ENCODE measurements around the gene SLC35B4. TPM values are rescaled to one million over a fixed set of nuclear protein-coding genes. Genes with fewer than 3 reads are reported as not detected.
A peak's percentile ranks its signal among the peaks of the same experiment; 100 is the strongest.
"Not testable (repeated sequence)": the region's sequence is repeated elsewhere in the genome, so short reads cannot be mapped to it uniquely, and the experiment has no call there.

The SLC35B4 gene
- total RNA-seq, 1 donor from 2014 or later: 23.2 TPM

- Histone ChIP-seq H3K4me3 (ENCODE audit: insufficient read depth, low read depth, low read length) (no peak overlapping the region), H3K4me2 (ENCODE audit: low read length) (no peak overlapping the region), H3K9ac (ENCODE audit: low read length) (no peak overlapping the region), H3K36me3 (ENCODE audit: insufficient read depth, low read length) (peaks cover 36% of the 10 kb centered on the region), H3K79me2 (ENCODE audit: insufficient read depth, low read length) (no peaks in the 10 kb centered on the region), H3K4me1 (ENCODE audit: insufficient read depth, low read length) (no peaks in the 10 kb centered on the region), H3K27me3 (ENCODE audit: insufficient read depth, low read length) (no peaks in the 10 kb centered on the region), H3K27ac (ENCODE audit: low read depth, low read length) (no peak overlapping the region), H2AFZ (ENCODE audit: low read depth, low read length) (no peak overlapping the region), H3K9me3 (ENCODE audit: insufficient read depth, low read depth, low read length) (no peaks in the 10 kb centered on the region), H4K20me1 (ENCODE audit: insufficient read depth, low read length) (no peaks in the 10 kb centered on the region)
- Mint-ChIP-seq H3K27me3 (ENCODE audit: low read depth, unreplicated experiment) (no peaks in the 10 kb centered on the region), H3K36me3 (ENCODE audit: low read depth, unreplicated experiment) (peaks cover 18% of the 10 kb centered on the region), H3K9me3 (ENCODE audit: unreplicated experiment) (no peaks in the 10 kb centered on the region), H3K4me1 (ENCODE audit: low read depth, unreplicated experiment) (peaks cover 11% of the 10 kb centered on the region), H3K4me3 (ENCODE audit: unreplicated experiment) (no peak overlapping the region), H3K27ac (ENCODE audit: unreplicated experiment) (no peak overlapping the region)
- FAIRE-seq (no peak), DNase-seq (ENCODE audit: low read depth) (peak; percentile 16)
- TF ChIP-seq EZH2 (IDR thresholded peaks at IDR 0.05; ENCODE audit: insufficient read depth, low read length): no peak
- TF ChIP-seq CTCF (IDR thresholded peaks at IDR 0.05; ENCODE audit: insufficient read depth, low read depth, low read length): no peak
Measured at GRCh38 chr7:134298902-134299683, 17.6 kb downstream of the SLC35B4 start.

GRCh38 chr7:134297489-134297888, 19.2 kb downstream of the SLC35B4 start:
- no peaks in the 10 kb centered on the region for H3K27me3 Mint-ChIP-seq (ENCODE audit: low read depth, unreplicated experiment)
- H3K36me3 Mint-ChIP-seq (ENCODE audit: low read depth, unreplicated experiment): peaks cover 19% of the 10 kb centered on the region
- H3K79me2 ChIP-seq (ENCODE audit: insufficient read depth, low read length): no peaks in the 10 kb centered on the region
- peaks cover 33% of the 10 kb centered on the region for H3K36me3 ChIP-seq (ENCODE audit: insufficient read depth, low read length)
- no peak overlapping the region for H2AFZ ChIP-seq (ENCODE audit: low read depth, low read length)
- DNase-seq (ENCODE audit: low read depth) (no peak), FAIRE-seq (no peak)
- no peaks in the 10 kb centered on the region for H3K4me1 ChIP-seq (ENCODE audit: insufficient read depth, low read length)
- no peak overlapping the region for H3K4me3 Mint-ChIP-seq (ENCODE audit: unreplicated experiment)
- no peaks in the 10 kb centered on the region for H4K20me1 ChIP-seq (ENCODE audit: insufficient read depth, low read length)
- H3K27ac Mint-ChIP-seq (ENCODE audit: unreplicated experiment): no peak overlapping the region
- no peak overlapping the region for H3K27ac ChIP-seq (ENCODE audit: low read depth, low read length)
- H3K4me1 Mint-ChIP-seq (ENCODE audit: low read depth, unreplicated experiment): peaks cover 8% of the 10 kb centered on the region
- no peak overlapping the region for H3K4me3 ChIP-seq (ENCODE audit: insufficient read depth, low read depth, low read length)
- no peak overlapping the region for H3K4me2 ChIP-seq (ENCODE audit: low read length)
- no peak for TF ChIP-seq CTCF (IDR thresholded peaks at IDR 0.05; ENCODE audit: insufficient read depth, low read depth, low read length)
- no peak for TF ChIP-seq EZH2 (IDR thresholded peaks at IDR 0.05; ENCODE audit: insufficient read depth, low read length)
- no peaks in the 10 kb centered on the region for H3K9me3 ChIP-seq (ENCODE audit: insufficient read depth, low read depth, low read length)
- H3K9me3 Mint-ChIP-seq (ENCODE audit: unreplicated experiment): no peaks in the 10 kb centered on the region
- H3K27me3 ChIP-seq (ENCODE audit: insufficient read depth, low read length): no peaks in the 10 kb centered on the region
- H3K9ac ChIP-seq (ENCODE audit: low read length): no peak overlapping the region

GRCh38 chr7:134295982-134296381, 20.7 kb downstream of the SLC35B4 start:
- DNase-seq (ENCODE audit: low read depth); H3K79me2 ChIP-seq (ENCODE audit: insufficient read depth, low read length); H3K9ac ChIP-seq (ENCODE audit: low read length); H3K4me2 ChIP-seq (ENCODE audit: low read length); H3K9me3 Mint-ChIP-seq (ENCODE audit: unreplicated experiment); H3K27ac Mint-ChIP-seq (ENCODE audit: unreplicated experiment); H3K4me1 Mint-ChIP-seq (ENCODE audit: low read depth, unreplicated experiment); H3K4me3 ChIP-seq (ENCODE audit: insufficient read depth, low read depth, low read length); H3K27me3 ChIP-seq (ENCODE audit: insufficient read depth, low read length); H3K9me3 ChIP-seq (ENCODE audit: insufficient read depth, low read depth, low read length); H4K20me1 ChIP-seq (ENCODE audit: insufficient read depth, low read length); H3K4me3 Mint-ChIP-seq (ENCODE audit: unreplicated experiment); H3K4me1 ChIP-seq (ENCODE audit: insufficient read depth, low read length); FAIRE-seq; H3K27me3 Mint-ChIP-seq (ENCODE audit: low read depth, unreplicated experiment); H3K27ac ChIP-seq (ENCODE audit: low read depth, low read length); H2AFZ ChIP-seq (ENCODE audit: low read depth, low read length): not testable (repeated sequence)
- H3K36me3 Mint-ChIP-seq (ENCODE audit: low read depth, unreplicated experiment): peaks cover 19% of the 10 kb centered on the region
- H3K36me3 ChIP-seq (ENCODE audit: insufficient read depth, low read length): peaks cover 30% of the 10 kb centered on the region

All from astrocyte (in vitro differentiated cells and primary cell).